Measurements from ENCODE around the gene ATRX.

DNA sequence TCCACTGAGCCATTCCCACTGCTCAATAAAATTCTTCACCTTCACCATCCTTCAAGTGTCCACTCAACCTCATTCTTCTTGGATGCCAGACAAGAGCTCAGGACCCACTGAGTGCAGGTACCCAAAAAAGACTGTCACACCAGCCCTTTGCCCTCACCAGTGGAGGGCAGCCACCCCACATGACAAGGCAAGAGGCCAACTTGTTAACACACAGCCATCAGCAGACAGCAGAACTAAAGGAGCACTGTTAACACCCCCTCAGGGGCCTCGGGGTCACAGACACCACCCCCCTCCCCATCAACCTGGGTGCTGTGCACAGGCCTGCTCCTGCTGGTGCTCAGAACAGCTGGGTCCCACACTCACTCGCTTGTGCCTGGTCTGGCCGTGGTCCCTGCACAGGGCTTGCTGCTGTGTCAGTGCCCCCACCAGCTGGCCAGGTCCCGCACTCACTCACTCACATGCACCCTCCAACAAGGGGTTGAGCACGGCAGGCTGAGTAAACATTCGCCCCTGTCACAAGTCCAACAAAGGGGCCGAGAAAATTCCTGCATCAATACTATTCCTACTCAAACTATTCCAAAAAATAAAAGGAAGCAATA lies 54.1 kb downstream of the ATRX start:
- TF ChIP-seq POLR2AphosphoS5 (IDR thresholded peaks at IDR 0.05; ENCODE audit: low read depth, low read length): no peak
- TF ChIP-seq REST (IDR thresholded peaks at IDR 0.05; ENCODE audit: insufficient read depth in 1 of 2, low read depth in 2 of 2, low read length in 2 of 2): no peak
- no peak for TF ChIP-seq SIN3A (IDR thresholded peaks at IDR 0.05; ENCODE audit: borderline replicate concordance, insufficient read depth, low read length)

Measured in PFSK-1 (cell line).